ENCODE measurements around the gene GTPBP3. TPM values are rescaled to one million over a fixed set of nuclear protein-coding genes. Genes with fewer than 3 reads are reported as not detected.

GTPBP3 gene
- total and polyA plus RNA-seq, 2 experiments from 2014 or later, result 25.4 to 67.8 TPM

DNA sequence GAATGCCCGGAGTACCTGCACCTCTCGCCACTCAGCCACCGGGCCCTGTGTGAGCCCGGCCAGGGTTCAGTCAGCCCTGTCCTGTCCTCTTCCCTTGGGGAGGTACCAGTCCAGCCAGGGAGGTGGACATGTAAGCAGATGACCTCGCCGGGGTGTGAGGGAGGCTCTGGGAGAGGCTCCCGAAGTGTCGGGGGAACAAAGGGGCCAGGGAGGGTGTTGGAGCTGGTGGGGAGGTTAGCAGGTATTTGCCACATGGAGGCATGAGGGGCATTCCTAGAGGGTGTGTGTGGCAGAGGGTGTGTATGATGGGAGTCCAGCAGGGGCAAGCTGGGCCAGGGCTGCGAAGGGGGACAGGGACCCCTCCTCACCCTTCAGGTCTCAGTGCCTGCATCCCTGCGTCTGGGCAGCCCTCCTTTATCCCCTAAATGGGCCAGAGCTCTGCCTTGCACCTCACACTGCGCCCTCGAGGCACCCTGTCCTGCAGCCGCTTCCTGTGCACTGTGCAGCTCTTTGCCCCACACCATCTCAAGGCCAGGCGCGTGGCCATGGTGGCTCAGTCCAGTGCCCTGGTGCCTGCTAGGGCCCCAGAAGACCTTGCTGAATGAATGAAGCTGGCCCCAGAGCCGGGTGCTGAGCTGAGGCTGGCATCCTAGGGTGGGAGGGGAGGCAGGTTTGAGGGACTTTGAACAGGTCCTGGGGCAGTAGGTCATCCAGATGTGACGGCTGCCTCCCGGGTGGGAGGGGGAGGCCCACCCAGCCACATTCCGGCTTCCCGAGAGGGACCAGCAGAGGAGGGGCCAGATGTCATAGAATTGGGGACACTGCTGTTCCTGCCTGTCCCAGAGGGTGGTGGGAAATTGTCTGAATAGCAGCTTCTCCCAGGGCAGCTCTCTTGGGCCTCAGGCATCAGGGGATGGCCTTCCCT, 24.9 kb upstream of the GTPBP3 start:
- Mint-ChIP-seq H3K4me1 (peaks cover 16% of the 10 kb centered on the region), H3K4me3 (no peak overlapping the region; the same call in 2 of the 3 replicates), H3K36me3 (ENCODE audit: low read depth) (peaks cover 42% of the 10 kb centered on the region), H3K27ac (no peak overlapping the region), H3K27me3 (ENCODE audit: insufficient read depth, low read depth, poor library complexity) (peaks cover 20% of the 10 kb centered on the region), H3K9me3 (no peaks in the 10 kb centered on the region; the same call in 2 of the 3 replicates)
- Histone ChIP-seq H3K4me2 (no peak overlapping the region), H2AFZ (no peak overlapping the region), H4K20me1 (replicated peaks; ENCODE audit: insufficient read depth) (peaks cover 16% of the 10 kb centered on the region), H3F3A (replicated peaks; ENCODE audit: low read depth) (peaks cover 14% of the 10 kb centered on the region), H3K27me3 (ENCODE audit: insufficient read depth) (no peaks in the 10 kb centered on the region), H3K79me2 (replicated peaks; ENCODE audit: insufficient read depth) (peaks cover 25% of the 10 kb centered on the region), H3K27ac (ENCODE audit: low read depth) (no peak overlapping the region), H3K4me3 (no peak overlapping the region), H3K4me1 (ENCODE audit: insufficient read depth) (peaks cover 12% of the 10 kb centered on the region), H3K36me3 (ENCODE audit: insufficient read depth) (peaks cover 10% of the 10 kb centered on the region; the same call in 1 of the 2 replicates), H3K9me2 (ENCODE audit: insufficient read depth) (no peaks in the 10 kb centered on the region)
- TF ChIP-seq STAT1 (IDR thresholded peaks at IDR 0.05; ENCODE audit: unreplicated experiment), result no peak
- DNase-seq (ENCODE audit: low spot score), result no peak
- no peak for ATAC-seq

DNA sequence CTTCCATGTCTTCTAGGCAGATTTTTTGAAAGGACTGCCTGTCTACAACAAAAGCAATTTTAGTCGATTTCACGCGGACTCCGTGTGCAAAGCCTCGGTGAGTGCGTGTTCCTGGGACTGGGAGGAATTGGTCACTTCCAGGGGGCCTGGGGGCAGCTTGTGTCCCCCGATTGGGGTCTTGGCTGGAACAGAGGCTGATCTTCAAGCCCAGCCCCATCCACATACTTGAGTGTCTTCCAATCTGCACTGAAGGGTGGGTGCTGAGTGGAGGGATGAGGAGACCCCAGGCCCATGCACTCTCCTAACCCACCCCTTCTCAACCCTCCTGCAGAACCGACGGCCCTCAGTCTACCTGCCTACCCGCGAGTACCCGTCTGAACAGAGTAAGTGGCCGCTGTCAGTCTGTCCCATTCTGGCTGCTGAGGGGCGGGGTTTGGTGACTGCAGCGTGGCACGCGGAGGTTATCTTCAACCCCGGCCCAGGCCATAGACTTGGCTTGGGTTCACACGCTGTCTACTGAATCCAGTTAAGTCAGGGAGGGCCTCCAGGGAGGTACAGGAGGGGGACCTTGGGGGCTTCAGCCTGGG, 23.3 kb upstream of the GTPBP3 start:
- Histone ChIP-seq H3K4me1 (ENCODE audit: insufficient read depth) (peaks cover 9% of the 10 kb centered on the region), H4K20me1 (replicated peaks; ENCODE audit: insufficient read depth) (peaks cover 16% of the 10 kb centered on the region), H2AFZ (no peak overlapping the region), H3F3A (replicated peaks; ENCODE audit: low read depth) (peaks cover 8% of the 10 kb centered on the region; the same call in 1 of the 2 replicates), H3K27ac (ENCODE audit: low read depth) (no peak overlapping the region), H3K36me3 (ENCODE audit: insufficient read depth) (peaks cover 10% of the 10 kb centered on the region; the same call in 1 of the 2 replicates), H3K4me3 (no peak overlapping the region), H3K27me3 (ENCODE audit: insufficient read depth) (no peaks in the 10 kb centered on the region), H3K9me2 (ENCODE audit: insufficient read depth) (no peaks in the 10 kb centered on the region), H3K4me2 (no peak overlapping the region), H3K79me2 (replicated peaks; ENCODE audit: insufficient read depth) (peaks cover 25% of the 10 kb centered on the region)
- H3K36me3 Mint-ChIP-seq (ENCODE audit: low read depth), result peaks cover 39% of the 10 kb centered on the region
- H3K27me3 Mint-ChIP-seq (ENCODE audit: insufficient read depth, low read depth, poor library complexity), result peaks cover 18% of the 10 kb centered on the region
- peaks cover 12% of the 10 kb centered on the region for H3K4me1 Mint-ChIP-seq
- H3K9me3 Mint-ChIP-seq, result no peaks in the 10 kb centered on the region; the same call in 2 of the 3 replicates
- ATAC-seq (no peak), DNase-seq (ENCODE audit: low spot score) (no peak)
- no peak overlapping the region for H3K27ac Mint-ChIP-seq
- TF ChIP-seq ZNF114 (CRISPR knock-in tag; IDR thresholded peaks at IDR 0.05), result no peak
- no peak for TF ChIP-seq CREB1 (CRISPR knock-in tag; IDR thresholded peaks at IDR 0.05; ENCODE audit: low read depth)
- TF ChIP-seq ZNF331 (CRISPR knock-in tag; IDR thresholded peaks at IDR 0.05; ENCODE audit: low read depth), result no peak
- TF ChIP-seq EZH2 (IDR thresholded peaks at IDR 0.05; ENCODE audit: low read depth, unreplicated experiment), result no peak
- no peak for TF ChIP-seq POLR2AphosphoS5 (IDR thresholded peaks at IDR 0.05; ENCODE audit: low read depth)
- TF ChIP-seq STAT1 (IDR thresholded peaks at IDR 0.05; ENCODE audit: unreplicated experiment), result no peak
- TF ChIP-seq, protein P1, sequence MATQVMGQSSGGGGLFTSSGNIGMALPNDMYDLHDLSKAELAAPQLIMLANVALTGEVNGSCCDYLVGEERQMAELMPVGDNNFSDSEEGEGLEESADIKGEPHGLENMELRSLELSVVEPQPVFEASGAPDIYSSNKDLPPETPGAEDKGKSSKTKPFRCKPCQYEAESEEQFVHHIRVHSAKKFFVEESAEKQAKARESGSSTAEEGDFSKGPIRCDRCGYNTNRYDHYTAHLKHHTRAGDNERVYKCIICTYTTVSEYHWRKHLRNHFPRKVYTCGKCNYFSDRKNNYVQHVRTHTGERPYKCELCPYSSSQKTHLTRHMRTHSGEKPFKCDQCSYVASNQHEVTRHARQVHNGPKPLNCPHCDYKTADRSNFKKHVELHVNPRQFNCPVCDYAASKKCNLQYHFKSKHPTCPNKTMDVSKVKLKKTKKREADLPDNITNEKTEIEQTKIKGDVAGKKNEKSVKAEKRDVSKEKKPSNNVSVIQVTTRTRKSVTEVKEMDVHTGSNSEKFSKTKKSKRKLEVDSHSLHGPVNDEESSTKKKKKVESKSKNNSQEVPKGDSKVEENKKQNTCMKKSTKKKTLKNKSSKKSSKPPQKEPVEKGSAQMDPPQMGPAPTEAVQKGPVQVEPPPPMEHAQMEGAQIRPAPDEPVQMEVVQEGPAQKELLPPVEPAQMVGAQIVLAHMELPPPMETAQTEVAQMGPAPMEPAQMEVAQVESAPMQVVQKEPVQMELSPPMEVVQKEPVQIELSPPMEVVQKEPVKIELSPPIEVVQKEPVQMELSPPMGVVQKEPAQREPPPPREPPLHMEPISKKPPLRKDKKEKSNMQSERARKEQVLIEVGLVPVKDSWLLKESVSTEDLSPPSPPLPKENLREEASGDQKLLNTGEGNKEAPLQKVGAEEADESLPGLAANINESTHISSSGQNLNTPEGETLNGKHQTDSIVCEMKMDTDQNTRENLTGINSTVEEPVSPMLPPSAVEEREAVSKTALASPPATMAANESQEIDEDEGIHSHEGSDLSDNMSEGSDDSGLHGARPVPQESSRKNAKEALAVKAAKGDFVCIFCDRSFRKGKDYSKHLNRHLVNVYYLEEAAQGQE (IDR thresholded peaks at IDR 0.05; ENCODE audit: unreplicated experiment), result no peak
- no peak overlapping the region for H3K4me3 Mint-ChIP-seq
